HepG2 (cell line): ENCODE measurements around the gene PRM2. TPM values are rescaled to one million over a fixed set of nuclear protein-coding genes. Genes with fewer than 3 reads are reported as not detected.
A peak's percentile ranks its signal among the peaks of the same experiment; 100 is the strongest.

ENCODE experiments used
- ATAC-seq: fragments of 200-7000 bp; cut with Tn5 transposase; 3 replicates; pipeline ENCODE4 v1.9.1; 2020; ENCODE audit warnings: mild to moderate bottlenecking, moderate library complexity
- BruUV-seq: library from RNA; stranded (reverse); fragments of 400-500 nt; replicated peaks from 2 replicates; lab custom pipeline; 2021; lab: Mats Ljungman, UMichigan
- CTCF ChIA-PET: fragments of 300-600 bp; formaldehyde crosslinking; extraction: SDS; loops from one replicate; lab custom pipeline; 2021; ENCODE audit warnings: low total read pairs, inconsistent platforms, low intra/inter-chr PET ratio; lab: Yijun Ruan, JAX
- POLR2A ChIA-PET: fragments of 350-600 bp; sonication (Branson Sonifier 250); formaldehyde crosslinking; loops from one replicate; lab custom pipeline; 2020; ENCODE audit warnings: antibody characterized with exemption, inconsistent platforms; lab: Yijun Ruan, JAX
- DNase-seq: peaks from one replicate; pipeline ENCODE4 v3.0.0-alpha.2; 2015; ENCODE audit warnings: low spot score
- FAIRE-seq: peaks from 3 replicates; lab custom pipeline; 2011; peaks lifted over from hg19 to GRCh38; lab: Jason Lieb, UNC
- H2AFZ ChIP-seq: one replicate; pipeline ENCODE4 v1.6.1; 2011; ENCODE audit warnings: low read length, inconsistent platforms
- H3K27ac ChIP-seq: fragments of 300-600 bp; 3 replicates; pipeline ENCODE4 v1.8.0; 2011; ENCODE audit warnings: mixed run types, mild to moderate bottlenecking, mixed read lengths, low read length, inconsistent platforms; ENCODE audit not compliant: insufficient read depth; ENCODE audit errors: extremely low read length
- H3K27me3 ChIP-seq, 2 experiments: fragments of 200-600 bp in 1 of 2; 2 replicates in 1 of 2; 3 replicates in 1 of 2; pipeline versions ENCODE4 v1.6.0 to v1.8.0; 2011; ENCODE audit warnings: low read length in 2 of 2, mild to moderate bottlenecking in 2 of 2, moderate library complexity in 2 of 2, inconsistent platforms in 1 of 2; ENCODE audit not compliant: insufficient read depth in 2 of 2, control insufficient read depth in 1 of 2
- H3K36me3 ChIP-seq, 2 experiments: fragments of 200-600 bp in 1 of 2; replicated peaks in 1 of 2; 2 replicates in 1 of 2; 3 replicates in 1 of 2; pipeline versions ENCODE4 v1.5.1 to v1.8.0; 2011; ENCODE audit warnings: low read length in 2 of 2, inconsistent platforms in 1 of 2; ENCODE audit not compliant: insufficient read depth in 2 of 2, control insufficient read depth in 1 of 2
- H3K4me1 ChIP-seq: 2 replicates; pipeline ENCODE4 v1.5.1; 2012; ENCODE audit warnings: low read length, inconsistent platforms; ENCODE audit not compliant: insufficient read depth
- H3K4me2 ChIP-seq: 2 replicates; pipeline ENCODE4 v1.6.0; 2011; ENCODE audit warnings: low read depth, low read length, inconsistent platforms
- H3K4me3 ChIP-seq, 3 experiments: fragments of 200-600 bp in 1 of 3; sonication (generic), shearing (Covaris generic) in 1 of 3; replicated peaks in 1 of 3; 2 replicates each; pipeline ENCODE4 v1.5.1; 2011 to 2016; ENCODE audit warnings: low read length in 3 of 3, inconsistent platforms in 2 of 3, low read depth in 2 of 3, mild to moderate bottlenecking in 2 of 3, control low read depth in 1 of 3, mixed read lengths in 1 of 3; ENCODE audit not compliant: insufficient read depth in 1 of 3
- H3K79me2 ChIP-seq: one replicate; pipeline ENCODE4 v1.6.1; 2011; ENCODE audit warnings: low read length, inconsistent platforms; ENCODE audit not compliant: insufficient read depth
- H3K9ac ChIP-seq: 2 replicates; pipeline ENCODE4 v1.6.0; 2011; ENCODE audit warnings: mild to moderate bottlenecking, low read depth, low read length, inconsistent platforms; ENCODE audit not compliant: insufficient read depth
- H3K9me3 ChIP-seq: 2 replicates; pipeline ENCODE4 v1.5.1; 2012; ENCODE audit warnings: mild to moderate bottlenecking, low read length
- H4K20me1 ChIP-seq: 2 replicates; pipeline ENCODE4 v1.6.0; 2011; ENCODE audit warnings: inconsistent platforms, mild to moderate bottlenecking, low read length, moderate library complexity; ENCODE audit not compliant: insufficient read depth
- ATAD3A ChIP-seq: sonication (generic); formaldehyde crosslinking; IDR thresholded peaks from 2 replicates; pipeline ENCODE4 v1.4.0; 2020; ENCODE audit warnings: missing genetic modification reagents
- ATF2 ChIP-seq: sonication (generic); formaldehyde crosslinking; IDR thresholded peaks from 2 replicates; pipeline ENCODE4 v1.4.0; 2020; ENCODE audit warnings: missing genetic modification reagents
- ATM ChIP-seq: fragments of 450-650 bp; IDR thresholded peaks from 2 replicates; pipeline ENCODE4 v1.7.1; 2017; ENCODE audit warnings: mild to moderate bottlenecking, borderline replicate concordance
- FOXA3 ChIP-seq: IDR thresholded peaks from 2 replicates; pipeline ENCODE4 v1.6.1; 2016; ENCODE audit warnings: missing genetic modification reagents, missing compliant biosample characterization
- HOXA3 ChIP-seq: sonication (generic); formaldehyde crosslinking; IDR thresholded peaks from 2 replicates; pipeline ENCODE4 v1.5.0; 2020; ENCODE audit warnings: missing genetic modification reagents
- IKZF4 ChIP-seq: sonication (generic); formaldehyde crosslinking; IDR thresholded peaks from 2 replicates; pipeline ENCODE4 v1.5.1; 2020; ENCODE audit warnings: borderline replicate concordance, mild to moderate bottlenecking, low read depth, missing genetic modification reagents; ENCODE audit errors: not compliant biosample characterization
- MAF1 ChIP-seq: sonication (generic); formaldehyde crosslinking; IDR thresholded peaks from 2 replicates; pipeline ENCODE4 v1.5.0; 2020; ENCODE audit warnings: missing genetic modification reagents, borderline replicate concordance
- PAXIP1 ChIP-seq: sonication (generic); formaldehyde crosslinking; conservative IDR thresholded peaks from 2 replicates; pipeline ENCODE4 v1.4.0; 2020; ENCODE audit warnings: mild to moderate bottlenecking, missing genetic modification reagents, moderate library complexity
- SRF ChIP-seq: IDR thresholded peaks from 2 replicates; pipeline ENCODE4 v1.6.1; 2011; ENCODE audit warnings: mild to moderate bottlenecking, low read depth, low read length, moderate library complexity
- YEATS4 ChIP-seq: sonication (generic); formaldehyde crosslinking; IDR thresholded peaks from 2 replicates; pipeline ENCODE4 v1.4.0; 2020; ENCODE audit warnings: missing genetic modification reagents, borderline replicate concordance
- ZBTB7A ChIP-seq: sonication (generic); formaldehyde crosslinking; IDR thresholded peaks from 2 replicates; pipeline ENCODE4 v1.8.0; 2022; ENCODE audit warnings: mild to moderate bottlenecking, missing genetic modification reagents
- ZNF335 ChIP-seq: sonication (generic); formaldehyde crosslinking; IDR thresholded peaks from 2 replicates; pipeline ENCODE4 v1.4.0; 2020; ENCODE audit warnings: missing genetic modification reagents
- ZNF337 ChIP-seq: sonication (generic); formaldehyde crosslinking; IDR thresholded peaks from 2 replicates; pipeline ENCODE4 v1.5.1; 2020; ENCODE audit warnings: missing genetic modification reagents, low read depth, mild to moderate bottlenecking, borderline replicate concordance
- ZNF367 ChIP-seq: sonication (generic); formaldehyde crosslinking; IDR thresholded peaks from 2 replicates; pipeline ENCODE4 v1.4.0; 2020; ENCODE audit warnings: missing genetic modification reagents, borderline replicate concordance
- ZNF441 ChIP-seq: sonication (generic); formaldehyde crosslinking; IDR thresholded peaks from 2 replicates; pipeline ENCODE4 v1.7.0; 2021; ENCODE audit warnings: missing genetic modification reagents, borderline replicate concordance
- ZNF614 ChIP-seq: IDR thresholded peaks from 2 replicates; pipeline ENCODE4 v1.6.1; 2018; ENCODE audit warnings: missing biosample characterization, missing genetic modification reagents, inconsistent platforms, borderline replicate concordance
- ZNF629 ChIP-seq: sonication (generic); formaldehyde crosslinking; conservative IDR thresholded peaks from 2 replicates; pipeline ENCODE4 v1.5.0; 2020; ENCODE audit warnings: missing genetic modification reagents
- ZSCAN21 ChIP-seq: sonication (generic); formaldehyde crosslinking; IDR thresholded peaks from 2 replicates; pipeline ENCODE4 v1.8.0; 2022; ENCODE audit warnings: mild to moderate bottlenecking, missing genetic modification reagents, moderate library complexity, borderline replicate concordance
- WGBS: methylation state at CpG from one replicate; pipeline ENCODE4 v1.1.6; 2017; ENCODE audit warnings: low lambda C conversion rate; 5-methylcytosine and 5-hydroxymethylcytosine counted together
- in situ Hi-C: cut with HindIII; loops from 2 replicates; pipeline ENCODE4 v1.10.0; 2017; ENCODE audit warnings: low pct_unique_long_range_greater_than_20kb; ENCODE audit not compliant: extremely low pct_ligation_motif_present
- intact Hi-C: fragments of 100-400 bp; cut with micrococcal nuclease; formaldehyde crosslinking; loops from one replicate; pipeline ENCODE4 v1.10.0; 2022; ENCODE audit not compliant: unreplicated experiment
- polyA plus RNA-seq, 8 experiments: library from polyadenylated mRNA; depleted of rRNA in 3 of 8; stranded (reverse) in 7 of 8; unstranded in 1 of 8; fragments of >200 nt; fragmentation: Illumina TruSeq in 4 of 8; extraction: Trizol in 4 of 8; gene quantifications; 2 replicates each; pipeline versions ENCODE4 v1.2.1 to v1.2.3, GENCODE V29; 2011 to 2016; ENCODE audit warnings: low read depth in 4 of 8, missing spikeins in 1 of 8, mixed read lengths in 1 of 8; ENCODE audit not compliant: insufficient read depth in 1 of 8
- total RNA-seq, 5 experiments: library from RNA; depleted of rRNA; stranded (reverse); fragments of >200 nt; fragmentation: Illumina TruSeq; extraction: Trizol; gene quantifications; 2 replicates each; pipeline ENCODE4 v1.2.3, GENCODE V29; 2016; ENCODE audit warnings: low read depth in 1 of 5
- TF ChIP-seq, protein P1 (sequence below): sonication (generic); formaldehyde crosslinking; IDR thresholded peaks from 2 replicates; pipeline ENCODE4 v1.8.0; 2022; ENCODE audit warnings: missing genetic modification reagents, low read depth, mild to moderate bottlenecking, borderline replicate concordance

The PRM2 gene
- total and polyA plus RNA-seq, 2 of the 13 experiments (the other 11 are each of a cell fraction or from before 2014, with no cell fraction given): 0.54 TPM; not detected in 1

DNA sequence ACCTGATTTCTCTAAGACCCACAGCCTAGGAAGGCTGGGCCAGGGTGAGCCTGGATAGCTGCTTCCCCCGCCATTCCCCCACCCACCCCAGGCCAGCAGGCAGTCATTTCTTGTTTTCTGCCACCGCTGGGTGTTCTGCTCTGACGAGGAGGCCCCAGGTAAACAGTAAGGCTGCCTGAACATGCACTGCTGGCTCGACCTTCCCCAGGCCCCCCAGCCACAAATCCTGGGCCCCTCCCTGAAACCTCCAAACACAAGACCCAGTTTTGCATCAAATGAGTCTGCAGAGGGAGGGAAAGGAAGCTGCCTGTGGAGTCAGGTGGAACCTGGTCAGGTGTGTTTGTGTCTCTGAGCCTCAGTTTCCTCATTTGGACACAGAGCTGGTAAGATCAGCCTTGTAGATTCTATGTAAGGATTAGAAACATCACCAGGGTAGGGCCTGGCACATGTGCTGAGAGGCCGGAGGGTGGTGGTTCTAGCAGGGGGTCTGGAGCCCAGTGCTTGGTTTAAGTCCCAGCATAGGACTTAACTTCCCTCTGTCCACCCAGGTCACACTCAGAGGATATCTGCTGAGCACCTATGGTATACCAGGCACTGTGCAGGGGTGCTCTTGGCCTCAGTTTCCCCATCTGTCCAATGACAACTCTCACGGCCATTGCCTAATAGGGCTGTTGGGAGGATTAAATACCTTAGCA, 23.7 kb upstream of the PRM2 start:
- in situ Hi-C loops: no loop called here
- H3K36me3 ChIP-seq: no peaks in the 10 kb centered on the region
- no peaks in the 10 kb centered on the region for H3K9me3 ChIP-seq
- ATAC-seq: no peak
- H2AFZ ChIP-seq: no peak overlapping the region
- H3K27me3 ChIP-seq: no peaks in the 10 kb centered on the region
- no peak overlapping the region; the same call in 1 of the 2 replicates for H3K9ac ChIP-seq
- WGBS: 30% methylated on average over 6 of the region's 6 CpGs
- BruUV-seq: no TSS peak
- H3K4me3 ChIP-seq: no peak overlapping the region
- H3K4me1 ChIP-seq: peaks cover 90% of the 10 kb centered on the region
- peak overlapping the region; percentile 54 for H3K4me2 ChIP-seq
- peak overlapping the region; percentile 14 for H3K27ac ChIP-seq
- no peak for DNase-seq
- H3K79me2 ChIP-seq: no peaks in the 10 kb centered on the region
- CTCF ChIA-PET: no interaction called here
- intact Hi-C loops: loop anchor here (5.0 kb wide), 2 partner anchors 43 to 193 kb away; partner anchors contain the start of gene SOCS1
- no peak for FAIRE-seq
- POLR2A ChIA-PET: interaction anchor here (0.7 to 6.2 kb wide), 4 partner anchors 8 to 43 kb away, joined by 3 to 167 read pairs (median 74); partner anchors contain the start of genes PRM3 and SOCS1
- no peaks in the 10 kb centered on the region for H4K20me1 ChIP-seq
- TF ChIP-seq ZNF614 (no peak; the same call in 1 of the 2 replicates), PAXIP1 (CRISPR knock-in tag) (0 out of 2 replicates have a peak, but pooled peaks have one; percentile 22), ZNF629 (CRISPR knock-in tag) (no peak), ATAD3A (no peak), ZSCAN21 (CRISPR knock-in tag) (0 out of 2 replicates have a peak, but pooled peaks have one; percentile 2), HOXA3 (0 out of 2 replicates have a peak, but pooled peaks have one; percentile 45), ATF2 (CRISPR knock-in tag) (no peak), IKZF4 (CRISPR knock-in tag) (peak; percentile 43), ZBTB7A (CRISPR knock-in tag) (0 out of 2 replicates have a peak, but pooled peaks have one; percentile 15), ATM (no peak), FOXA3 (CRISPR knock-in tag) (peak; percentile 24; the same call in 1 of the 2 replicates), ZNF367 (CRISPR knock-in tag) (no peak), ZNF335 (CRISPR knock-in tag) (no peak), SRF (no peak), ZNF441 (CRISPR knock-in tag) (no peak), ZNF337 (CRISPR knock-in tag) (0 out of 2 replicates have a peak, but pooled peaks have one; percentile 17), YEATS4 (CRISPR knock-in tag) (no peak), MAF1 (CRISPR knock-in tag) (no peak)
- TF ChIP-seq, protein P1, sequence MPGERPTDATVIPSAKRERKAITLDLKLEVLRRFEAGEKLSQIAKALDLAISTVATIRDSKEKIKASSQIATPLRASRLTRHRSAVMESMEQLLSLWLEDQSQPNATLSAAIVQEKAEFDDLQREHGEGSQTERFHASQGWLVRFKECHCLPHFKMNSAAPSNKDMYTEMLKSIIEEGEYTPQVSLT (CRISPR knock-in tag): no peak
